Ovary (tissue), 3 donors: ENCODE data around the gene ZNF362.

ENCODE experiments used
- CTCF ChIP-seq, 3 donors: fragments of 450-650 bp in 2 of 3; fragments of 200-600 bp in 1 of 3; IDR thresholded peaks; one replicate each; pipeline versions ENCODE4 v1.5.1 to v1.8.0; 2016 to 2022; ENCODE audit warnings: antibody characterized with exemption in 3 of 3, mild to moderate bottlenecking in 1 of 3
- EP300 ChIP-seq: sonication (generic); formaldehyde crosslinking; IDR thresholded peaks from one replicate; pipeline ENCODE4 v1.6.1; 2017; ENCODE audit warnings: antibody characterized with exemption
- POLR2A ChIP-seq: fragments of 450-650 bp; IDR thresholded peaks from one replicate; pipeline ENCODE4 v1.6.1; 2017; ENCODE audit warnings: antibody characterized with exemption, mild to moderate bottlenecking, moderate library complexity
- donor health status: DM: no; HTN: no; CAD: no.

GRCh38 chr1:33341190-33341589, 84.9 kb downstream of the ZNF362 start:
- TF ChIP-seq CTCF (IDR thresholded peaks at IDR 0.05) (no peak), POLR2A (no peak), EP300 (no peak)
